AG09319 (cell line): ENCODE measurements around the gene SPTA1.

Experiments
- DNase-seq: peaks from one replicate; pipeline ENCODE4 v3.0.0-alpha.2; 2010; ENCODE audit warnings: low read depth; ENCODE audit errors: extremely low read depth
- CTCF ChIP-seq: IDR thresholded peaks from 2 replicates; pipeline ENCODE4 v1.5.1; 2011; ENCODE audit warnings: low read depth, mild to moderate bottlenecking, inconsistent platforms, low read length, moderate library complexity

Gene SPTA1

GRCh38 chr1:158579733-158580132 lies 106.8 kb downstream of the SPTA1 start, which contains the start of gene OR10X1:
TSS of gene OR10X1 (minus strand) at chr1:158579899. CDS start at chr1:158579899, 0 bp downstream.
- no peak for TF ChIP-seq CTCF
- no peak for DNase-seq

DNA sequence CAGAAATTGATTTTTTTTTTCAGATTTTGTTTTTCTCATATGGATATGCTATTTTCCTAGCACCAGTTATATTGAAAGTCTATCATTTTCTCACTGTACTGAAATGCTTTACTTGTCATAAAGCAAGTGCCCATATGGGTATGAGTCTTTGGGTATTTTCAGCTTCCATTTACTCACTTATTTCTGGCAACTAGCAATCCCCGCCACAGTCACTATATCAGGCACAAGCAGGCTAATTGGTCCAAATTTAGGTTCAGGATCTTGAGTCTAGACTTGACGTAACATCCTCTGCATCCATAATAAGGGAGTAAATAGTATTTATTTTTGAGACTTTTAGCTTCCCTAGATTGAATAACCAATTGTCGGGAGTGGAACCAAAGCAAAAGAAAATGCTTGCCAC lies 109.0 kb downstream of the SPTA1 start:
- TF ChIP-seq CTCF, result no peak
- no peak for DNase-seq

GRCh38 chr1:158572226-158572625 lies 114.3 kb downstream of the SPTA1 start:
- no peak for TF ChIP-seq CTCF
- no peak for DNase-seq

GRCh38 chr1:158570480-158570879 lies 116.0 kb downstream of the SPTA1 start, which contains the start of gene OR6P1:
TSS of gene OR6P1 (minus strand) at chr1:158570580. CDS start at chr1:158563604, 6,976 bp downstream.
- DNase-seq, result no peak
- no peak for TF ChIP-seq CTCF

- no peak for DNase-seq
Measured at GRCh38 chr1:158564608-158565007, 121.9 kb downstream of the SPTA1 start.

GRCh38 chr1:158563853-158564252 lies 122.7 kb downstream of the SPTA1 start:
- TF ChIP-seq CTCF, result no peak
- no peak for DNase-seq

More at GRCh38 chr1:158564608-158565007, 121.9 kb downstream of the SPTA1 start:
- TF ChIP-seq CTCF, result no peak
